HG03575 (cell line): ENCODE measurements around the gene CTH.

ENCODE experiments used
- ATAC-seq: cut with Tn5 transposase; IDR thresholded peaks from one replicate; pipeline ENCODE4 v1.9.1; 2021; ENCODE audit not compliant: unreplicated experiment, insufficient number of reproducible peaks, low FRiP score; ENCODE audit errors: extremely low read depth

The CTH gene

DNA sequence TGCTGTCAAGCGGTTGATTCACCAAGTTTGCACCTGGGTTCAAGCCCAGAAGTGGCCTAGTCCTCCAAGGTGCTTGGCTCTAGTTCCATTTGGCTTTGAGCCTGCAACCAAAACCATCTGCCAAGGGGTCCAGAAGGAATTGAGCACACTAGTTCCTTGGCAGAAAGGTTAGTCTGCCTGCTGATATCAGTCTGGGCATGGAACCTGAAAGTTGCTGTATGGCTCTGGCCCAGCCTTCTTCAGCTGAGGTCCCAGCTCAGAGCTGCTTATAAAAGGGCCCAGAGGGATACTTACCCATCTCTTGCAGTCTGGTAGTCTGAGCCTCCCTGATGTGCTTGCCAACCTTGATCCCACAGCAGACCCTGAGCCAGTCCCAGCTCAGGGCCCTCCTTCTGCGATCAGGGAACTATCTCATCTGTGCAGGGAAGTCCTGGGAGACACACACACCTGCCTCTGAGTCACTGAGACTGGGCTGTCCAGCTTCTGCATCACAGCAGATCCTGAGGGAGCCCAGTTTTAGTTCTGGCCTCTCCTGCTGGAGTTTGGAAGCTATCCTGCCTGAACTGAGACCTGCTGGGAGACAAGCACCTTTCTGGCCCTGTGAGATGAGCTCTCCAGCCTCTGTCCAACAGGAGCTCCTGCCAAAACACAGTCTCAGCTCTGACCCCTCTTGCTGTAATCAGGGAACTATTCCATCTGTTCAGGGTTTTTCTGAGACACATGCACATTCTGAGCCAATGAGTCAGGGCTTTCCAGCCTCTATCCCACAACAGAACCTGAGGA, 75.8 kb downstream of the CTH start:
- ATAC-seq, result no peak

DNA sequence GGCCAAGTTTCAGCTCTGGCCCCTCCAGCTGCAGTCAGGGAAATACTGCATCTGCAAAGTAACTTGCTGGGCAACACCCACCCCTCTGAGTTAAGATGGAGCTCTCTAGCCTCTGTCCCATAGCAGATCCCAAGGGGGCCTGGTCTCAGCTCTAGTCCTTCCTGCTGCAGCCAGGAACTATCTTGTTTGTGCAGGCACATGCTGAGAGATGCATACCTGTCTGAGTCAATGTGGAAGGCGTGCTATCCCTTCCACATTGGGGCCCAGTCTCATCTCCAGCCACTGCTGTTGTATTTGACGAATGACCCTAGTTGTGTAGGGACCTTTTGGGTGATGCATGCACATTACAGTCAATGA, 76.4 kb downstream of the CTH start:
- no peak for ATAC-seq

DNA sequence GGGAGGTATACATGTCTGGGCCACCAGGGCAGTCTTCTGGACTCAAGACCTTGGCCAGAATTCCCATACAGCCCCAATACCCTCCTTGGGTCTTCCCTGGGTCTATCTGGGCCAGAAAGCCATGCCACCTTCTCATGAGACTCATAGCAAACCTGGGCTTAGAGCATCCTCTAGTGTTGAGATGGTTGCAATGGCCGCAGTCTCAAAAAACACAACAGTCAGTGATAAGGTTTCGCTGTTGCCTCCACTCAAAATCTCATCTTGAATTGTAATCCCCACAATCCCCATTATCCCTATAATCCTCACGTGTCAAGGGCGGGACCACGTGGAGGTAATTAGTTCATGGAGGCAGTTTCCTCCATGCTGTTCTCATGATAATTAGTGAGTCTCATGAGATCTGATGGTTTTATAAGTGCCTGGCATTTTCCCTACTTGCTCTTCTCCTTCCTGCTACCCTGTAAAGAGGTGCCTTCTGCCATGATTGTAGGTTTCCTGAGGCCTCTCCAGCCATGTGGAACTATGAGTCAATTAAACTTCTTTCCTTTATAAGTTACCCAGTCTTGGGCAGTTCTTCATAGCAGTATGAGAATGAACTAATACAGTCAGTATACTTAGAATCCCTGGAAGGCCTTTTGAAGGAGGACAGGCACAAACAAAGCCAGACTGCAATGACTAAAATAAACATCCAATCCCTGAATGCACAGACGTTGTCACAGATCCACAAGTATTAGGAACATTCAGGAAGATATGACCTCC, 77.0 kb downstream of the CTH start:
- no peak for ATAC-seq
